ENCODE measurements around the gene ANKH.

DNA sequence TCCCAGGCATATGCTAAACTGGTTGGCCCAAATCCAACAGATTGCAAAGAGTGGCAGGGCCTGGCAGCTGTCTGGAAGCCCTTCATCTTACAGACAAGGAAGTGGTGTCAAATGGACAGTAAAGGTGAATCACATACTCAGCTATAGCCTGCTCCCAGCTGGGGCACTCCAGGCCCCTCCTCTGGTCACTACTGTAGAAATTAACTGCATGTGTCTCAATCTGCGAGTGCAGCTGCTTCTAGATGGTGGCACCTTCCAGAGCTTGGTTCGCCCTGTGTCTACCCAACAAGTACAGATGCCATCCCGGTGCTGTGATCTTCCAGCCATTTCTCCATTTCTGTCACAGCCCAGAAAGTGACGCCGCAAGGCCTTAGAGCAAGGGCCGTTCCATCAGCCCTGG is 156.9 kb downstream of the ANKH start:
- no peak for TF ChIP-seq EZH2 (IDR thresholded peaks at IDR 0.05; ENCODE audit: borderline replicate concordance, low read depth, low read length, poor library complexity, severe bottlenecking)
- TF ChIP-seq CTCF (conservative IDR thresholded peaks at IDR 0.05; ENCODE audit: low read depth, low read length) = no peak
